Measurements from ENCODE around the gene ANKRD11.

Gene ANKRD11

DNA sequence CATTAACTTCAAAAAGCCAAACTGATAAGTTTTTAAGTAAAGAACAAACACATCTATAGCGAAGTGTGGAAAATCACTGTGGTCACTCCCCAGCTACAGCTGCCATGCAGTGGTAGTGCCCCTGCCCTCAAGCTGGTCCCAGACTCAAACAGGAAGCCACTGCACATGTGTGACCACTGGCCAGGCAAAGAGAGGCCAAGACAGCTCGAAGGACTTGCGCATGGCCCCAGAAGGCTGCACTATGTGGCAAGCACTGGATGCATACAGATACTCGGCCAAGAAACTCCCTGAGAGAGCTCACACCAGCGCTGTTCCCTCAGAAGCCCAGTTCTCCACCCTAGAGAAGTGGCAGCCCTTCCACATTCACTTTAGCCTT lies 82.4 kb downstream of the ANKRD11 start:
- no peaks in the 10 kb centered on the region for H3K9me3 ChIP-seq (ENCODE audit: control insufficient read depth, low read length)
- H3K79me2 ChIP-seq = peaks cover 85% of the 10 kb centered on the region
- H3K9ac ChIP-seq = no peak overlapping the region
- no peak overlapping the region for H3K27ac ChIP-seq
- H3K36me3 ChIP-seq (ENCODE audit: control insufficient read depth, insufficient read depth, low read length) = no peaks in the 10 kb centered on the region
- H3K4me2 ChIP-seq (ENCODE audit: low read length) = no peak overlapping the region
- no peak overlapping the region for H2AFZ ChIP-seq
- no peak overlapping the region for H3K4me3 ChIP-seq (ENCODE audit: low read depth, low read length)
- peaks cover 7% of the 10 kb centered on the region for H3K4me1 ChIP-seq
- no peaks in the 10 kb centered on the region for H3K27me3 ChIP-seq (ENCODE audit: control insufficient read depth, insufficient read depth, low read length)
- TF ChIP-seq, protein P1, sequence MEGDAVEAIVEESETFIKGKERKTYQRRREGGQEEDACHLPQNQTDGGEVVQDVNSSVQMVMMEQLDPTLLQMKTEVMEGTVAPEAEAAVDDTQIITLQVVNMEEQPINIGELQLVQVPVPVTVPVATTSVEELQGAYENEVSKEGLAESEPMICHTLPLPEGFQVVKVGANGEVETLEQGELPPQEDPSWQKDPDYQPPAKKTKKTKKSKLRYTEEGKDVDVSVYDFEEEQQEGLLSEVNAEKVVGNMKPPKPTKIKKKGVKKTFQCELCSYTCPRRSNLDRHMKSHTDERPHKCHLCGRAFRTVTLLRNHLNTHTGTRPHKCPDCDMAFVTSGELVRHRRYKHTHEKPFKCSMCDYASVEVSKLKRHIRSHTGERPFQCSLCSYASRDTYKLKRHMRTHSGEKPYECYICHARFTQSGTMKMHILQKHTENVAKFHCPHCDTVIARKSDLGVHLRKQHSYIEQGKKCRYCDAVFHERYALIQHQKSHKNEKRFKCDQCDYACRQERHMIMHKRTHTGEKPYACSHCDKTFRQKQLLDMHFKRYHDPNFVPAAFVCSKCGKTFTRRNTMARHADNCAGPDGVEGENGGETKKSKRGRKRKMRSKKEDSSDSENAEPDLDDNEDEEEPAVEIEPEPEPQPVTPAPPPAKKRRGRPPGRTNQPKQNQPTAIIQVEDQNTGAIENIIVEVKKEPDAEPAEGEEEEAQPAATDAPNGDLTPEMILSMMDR (IDR thresholded peaks at IDR 0.05) = no peak

DNA sequence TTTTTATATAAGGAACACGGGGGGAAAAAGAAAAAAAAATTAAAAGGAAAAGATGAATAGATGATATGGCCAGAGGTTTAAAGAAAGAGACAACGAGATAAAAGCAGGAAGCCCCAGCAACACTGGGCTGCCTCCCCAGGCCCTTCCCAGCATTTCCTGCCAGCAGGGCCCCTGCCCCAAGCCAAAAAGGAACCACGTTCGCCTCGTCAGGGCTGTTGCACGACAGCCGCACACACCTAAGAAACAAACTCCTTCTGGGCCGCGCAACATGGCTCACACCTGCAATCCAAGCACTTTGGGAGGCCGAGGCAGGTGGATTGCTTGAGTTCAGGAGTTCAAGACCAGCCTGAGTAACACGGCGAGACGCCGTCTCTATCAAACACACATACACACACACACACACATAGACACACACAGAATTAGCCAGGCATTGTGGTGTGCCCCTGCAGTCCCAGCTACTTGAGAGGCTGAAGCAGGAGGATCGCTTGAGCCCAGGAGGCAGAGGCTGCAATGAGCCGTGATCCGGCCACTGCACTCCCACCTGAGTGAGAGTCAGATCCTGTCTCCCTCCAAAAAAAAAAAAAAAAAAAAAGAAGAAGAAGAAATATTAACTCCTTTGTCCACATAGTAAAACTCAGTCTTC lies 83.0 kb downstream of the ANKRD11 start:
- Histone ChIP-seq H3K36me3 (ENCODE audit: control insufficient read depth, insufficient read depth, low read length) (no peaks in the 10 kb centered on the region), H3K27ac (no peak overlapping the region), H3K9ac (no peak overlapping the region), H3K4me3 (ENCODE audit: low read depth, low read length) (no peak overlapping the region), H3K4me1 (peaks cover 7% of the 10 kb centered on the region), H3K27me3 (ENCODE audit: control insufficient read depth, insufficient read depth, low read length) (no peaks in the 10 kb centered on the region), H2AFZ (no peak overlapping the region), H3K9me3 (ENCODE audit: control insufficient read depth, low read length) (no peaks in the 10 kb centered on the region), H3K4me2 (ENCODE audit: low read length) (no peak overlapping the region), H3K79me2 (peaks cover 85% of the 10 kb centered on the region)
- TF ChIP-seq, protein P1 (IDR thresholded peaks at IDR 0.05) = no peak

DNA sequence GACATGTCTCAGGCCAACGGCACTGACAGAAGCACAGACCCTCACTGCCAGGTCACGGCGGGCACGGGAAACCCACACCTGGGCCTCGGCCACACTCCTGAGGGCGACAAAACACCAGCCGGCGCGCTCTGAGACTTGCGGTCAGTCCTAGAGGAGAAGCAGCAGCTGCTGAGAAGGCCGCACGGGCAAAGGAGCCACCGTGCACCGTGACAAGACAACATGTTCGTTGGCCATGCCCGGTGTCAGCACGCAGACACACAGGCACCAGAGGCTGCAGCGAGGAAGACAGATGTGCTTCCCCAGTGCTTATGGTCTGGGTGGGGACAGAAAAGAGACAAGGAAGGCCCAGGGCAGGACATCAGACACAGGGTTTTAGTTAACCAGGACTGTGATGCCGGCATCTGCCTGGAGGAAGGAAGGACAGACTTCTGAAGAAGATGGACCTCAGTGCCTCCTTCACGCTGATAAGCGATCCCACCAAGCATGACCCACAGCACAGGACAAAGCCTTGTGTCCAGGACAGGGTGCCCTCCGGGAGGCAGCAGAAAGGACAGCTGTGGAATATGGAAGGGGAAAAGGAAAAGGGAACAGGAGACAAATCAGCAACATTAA lies 84.0 kb downstream of the ANKRD11 start:
- Histone ChIP-seq H3K4me2 (ENCODE audit: low read length) (no peak overlapping the region), H3K79me2 (peaks cover 86% of the 10 kb centered on the region), H2AFZ (no peak overlapping the region), H3K4me3 (ENCODE audit: low read depth, low read length) (no peak overlapping the region), H3K9me3 (ENCODE audit: control insufficient read depth, low read length) (no peaks in the 10 kb centered on the region), H3K27ac (no peak overlapping the region), H3K27me3 (ENCODE audit: control insufficient read depth, insufficient read depth, low read length) (no peaks in the 10 kb centered on the region), H3K9ac (no peak overlapping the region), H3K4me1 (peaks cover 7% of the 10 kb centered on the region), H3K36me3 (ENCODE audit: control insufficient read depth, insufficient read depth, low read length) (no peaks in the 10 kb centered on the region)
- TF ChIP-seq, protein P1 (IDR thresholded peaks at IDR 0.05) = no peak

DNA sequence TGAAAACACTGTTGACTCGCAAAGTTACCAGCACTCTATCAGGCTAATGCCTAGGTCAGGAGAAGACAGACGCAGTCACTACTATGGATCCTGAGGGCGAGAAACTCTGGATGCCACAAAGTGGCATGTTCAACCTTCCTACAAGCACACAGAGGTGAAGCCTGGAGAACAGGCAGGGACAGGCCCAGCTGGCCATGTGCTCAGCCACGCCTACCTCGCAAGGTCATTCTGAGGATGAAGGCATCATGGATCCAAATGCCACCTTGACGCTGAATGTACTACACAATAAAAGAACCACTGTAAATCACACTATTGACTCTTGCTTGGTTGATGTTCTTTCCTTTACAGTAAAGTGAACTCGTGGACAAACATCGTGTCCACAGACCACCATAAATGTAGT lies 85.8 kb downstream of the ANKRD11 start:
- Histone ChIP-seq H3K36me3 (ENCODE audit: control insufficient read depth, insufficient read depth, low read length) (no peaks in the 10 kb centered on the region), H3K27me3 (ENCODE audit: control insufficient read depth, insufficient read depth, low read length) (no peaks in the 10 kb centered on the region), H3K4me2 (ENCODE audit: low read length) (no peak overlapping the region), H3K27ac (no peak overlapping the region), H3K79me2 (peaks cover 75% of the 10 kb centered on the region), H2AFZ (no peak overlapping the region), H3K9me3 (ENCODE audit: control insufficient read depth, low read length) (no peaks in the 10 kb centered on the region), H3K9ac (no peak overlapping the region), H3K4me1 (no peaks in the 10 kb centered on the region), H3K4me3 (ENCODE audit: low read depth, low read length) (no peak overlapping the region)
- TF ChIP-seq, protein P1 (IDR thresholded peaks at IDR 0.05) = no peak

DNA sequence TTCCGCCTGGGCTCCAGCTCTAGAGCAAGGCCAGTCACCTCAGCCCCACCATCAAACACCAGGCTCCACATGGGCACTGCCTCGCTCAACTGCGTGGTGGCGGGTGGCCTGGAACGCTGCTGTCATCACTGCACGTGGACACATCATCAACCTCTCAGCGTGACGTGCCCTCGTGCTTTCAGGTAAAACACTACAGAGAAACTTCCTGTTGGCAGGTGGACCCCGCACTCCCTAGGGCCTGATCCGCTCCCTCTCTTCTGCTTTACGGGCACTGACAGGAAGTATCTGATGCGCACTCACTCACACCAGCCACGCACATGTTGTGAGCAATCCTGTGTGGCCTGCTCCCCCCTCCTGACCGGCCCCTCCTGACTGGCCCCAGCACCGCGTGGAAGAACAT lies 87.4 kb downstream of the ANKRD11 start:
- peaks cover 4% of the 10 kb centered on the region for H3K4me1 ChIP-seq
- no peak overlapping the region for H2AFZ ChIP-seq
- H3K4me3 ChIP-seq (ENCODE audit: low read depth, low read length) = no peak overlapping the region
- no peaks in the 10 kb centered on the region for H3K27me3 ChIP-seq (ENCODE audit: control insufficient read depth, insufficient read depth, low read length)
- peaks cover 70% of the 10 kb centered on the region for H3K79me2 ChIP-seq
- H3K4me2 ChIP-seq (ENCODE audit: low read length) = no peak overlapping the region
- no peak overlapping the region for H3K27ac ChIP-seq
- no peaks in the 10 kb centered on the region for H3K9me3 ChIP-seq (ENCODE audit: control insufficient read depth, low read length)
- H3K9ac ChIP-seq = no peak overlapping the region
- H3K36me3 ChIP-seq (ENCODE audit: control insufficient read depth, insufficient read depth, low read length) = no peaks in the 10 kb centered on the region
- TF ChIP-seq, protein P1 (IDR thresholded peaks at IDR 0.05) = no peak

Data from parathyroid adenoma (tissue), 2 donors.